Activated T-helper 1 cell treated with Interleukin-2 at 50 U/mL for 16 hours (primary cell): Measurements from ENCODE around the gene IGFBP2.

Experiments
- DNase-seq: peaks from one replicate; pipeline ENCODE4 v3.0.0-alpha.2; 2020; ENCODE audit warnings: low read depth

The IGFBP2 gene

GRCh38 chr2:216615298-216616082 is 17.7 kb upstream of the IGFBP2 start:
- no peak for DNase-seq

GRCh38 chr2:216616083-216616678 is 17.0 kb upstream of the IGFBP2 start:
- no peak for DNase-seq

- DNase-seq: no peak
Measured at GRCh38 chr2:216617159-216617815, 15.9 kb upstream of the IGFBP2 start.

GRCh38 chr2:216618785-216619184 is 14.4 kb upstream of the IGFBP2 start:
- DNase-seq: no peak

- no peak for DNase-seq
Measured at GRCh38 chr2:216619411-216620393, 13.5 kb upstream of the IGFBP2 start.

GRCh38 chr2:216620786-216621185 is 12.4 kb upstream of the IGFBP2 start:
- DNase-seq: no peak

- DNase-seq: no peak
Measured at GRCh38 chr2:216621292-216621691, 11.9 kb upstream of the IGFBP2 start.

GRCh38 chr2:216622526-216622925 is 10.7 kb upstream of the IGFBP2 start:
- DNase-seq: no peak

- DNase-seq: no peak
Measured at GRCh38 chr2:216624251-216624650, 9.0 kb upstream of the IGFBP2 start.

GRCh38 chr2:216626168-216626874 is 6.9 kb upstream of the IGFBP2 start:
- DNase-seq: no peak

GRCh38 chr2:216626875-216627245 is 6.4 kb upstream of the IGFBP2 start:
- DNase-seq: no peak

GRCh38 chr2:216629784-216630183 is 3.4 kb upstream of the IGFBP2 start:
- DNase-seq: no peak

- no peak for DNase-seq
Measured at GRCh38 chr2:216632346-216632951, 771 bp upstream of the IGFBP2 start.

GRCh38 chr2:216633616-216634369 is 573 bp downstream of the IGFBP2 start:
- no peak for DNase-seq

- no peak for DNase-seq
Measured at GRCh38 chr2:216634370-216635148, 1.3 kb downstream of the IGFBP2 start.

- no peak for DNase-seq
Measured at GRCh38 chr2:216635171-216635570, 2.0 kb downstream of the IGFBP2 start.

- DNase-seq: no peak
Measured at GRCh38 chr2:216635701-216636550, 2.7 kb downstream of the IGFBP2 start.
